Right lobe of liver (tissue), 6 donors: ENCODE results near the gene CAMK2B. TPM values are rescaled to one million over a fixed set of nuclear protein-coding genes. Genes with fewer than 3 reads are reported as not detected.

ENCODE experiments used
- ATAC-seq, 4 donors: fragments of 200-7000 bp; cut with Tn5 transposase; one replicate each; pipeline ENCODE4 v1.9.1; 2020; ENCODE audit warnings: mild to moderate bottlenecking in 4 of 4, moderate library complexity in 4 of 4
- DNase-seq, 3 donors: peaks; one replicate each; pipeline ENCODE4 v3.0.0-alpha.2; 2020
- H3K27ac ChIP-seq, 3 donors: fragments of 200-600 bp; one replicate each; pipeline ENCODE4 v1.8.0; 2022
- H3K27me3 ChIP-seq, 2 donors: fragments of 200-600 bp; one replicate each; pipeline ENCODE4 v1.8.0; 2022
- H3K36me3 ChIP-seq, 4 donors: fragments of 200-600 bp; sonication (generic) in 1 of 4; one replicate each; pipeline versions ENCODE4 v1.5.1 to v1.8.0; 2017 to 2022; ENCODE audit warnings: control low read depth in 1 of 4
- H3K4me1 ChIP-seq, 4 donors: fragments of 200-600 bp; sonication (generic) in 1 of 4; one replicate each; pipeline versions ENCODE4 v1.5.1 to v1.8.0; 2017 to 2022; ENCODE audit warnings: control low read depth in 1 of 4
- H3K4me3 ChIP-seq, 3 donors: fragments of 200-600 bp; one replicate each; pipeline ENCODE4 v1.8.0; 2022
- H3K9me3 ChIP-seq, 4 donors: fragments of 200-600 bp; sonication (generic) in 1 of 4; one replicate each; pipeline versions ENCODE4 v1.5.1 to v1.8.0; 2017 to 2022; ENCODE audit warnings: control low read depth in 1 of 4
- CTCF ChIP-seq, 4 donors: fragments of 200-600 bp in 3 of 4; fragments of 450-650 bp in 1 of 4; IDR thresholded peaks; one replicate each; pipeline versions ENCODE4 v1.5.1 to v1.8.0; 2016 to 2022; ENCODE audit warnings: antibody characterized with exemption in 4 of 4, mild to moderate bottlenecking in 2 of 4
- POLR2A ChIP-seq: fragments of 450-650 bp; IDR thresholded peaks from one replicate; pipeline ENCODE4 v1.6.1; 2017; ENCODE audit warnings: antibody characterized with exemption, mild to moderate bottlenecking
- WGBS: methylation state at CpG from one replicate; pipeline ENCODE4 v1.1.6; 2018; ENCODE audit warnings: low coverage, low lambda C conversion rate; ENCODE audit not compliant: insufficient coverage; ENCODE audit errors: missing lambda C conversion rate; 5-methylcytosine and 5-hydroxymethylcytosine counted together
- intact Hi-C, 2 donors: fragments of 100-400 bp; cut with DNase I; formaldehyde crosslinking; loops; one replicate each; pipeline versions ENCODE4 v1.11.2 to v1.14.1; 2022
- total RNA-seq, 6 experiments: library from RNA; depleted of rRNA in 2 of 6; stranded (reverse); fragments of >200 nt in 2 of 6; fragmentation: NEBNext Ultra II Directional in 3 of 6; extraction: Animal tissue kit (Norgen Biotek cat#: 25700) in 3 of 6; gene quantifications; one replicate each; pipeline versions ENCODE4 v1.1.0 to v1.2.4, GENCODE V29; 2016 to 2023
- donor health status: DM: no; HTN: yes; CAD: no.
- donor health status: DM: no; HTN: no; CAD: no.
- donor health status: DM: no; HTN: no; CAD: no.
- donor health status: DM: no; HTN: yes; CAD: no.
- donor health status: DM: no; HTN: yes; CAD: no.

Gene CAMK2B
- total RNA-seq, 6 experiments from 2014 or later: 2.1 to 5.1 (median 3.3) TPM

DNA sequence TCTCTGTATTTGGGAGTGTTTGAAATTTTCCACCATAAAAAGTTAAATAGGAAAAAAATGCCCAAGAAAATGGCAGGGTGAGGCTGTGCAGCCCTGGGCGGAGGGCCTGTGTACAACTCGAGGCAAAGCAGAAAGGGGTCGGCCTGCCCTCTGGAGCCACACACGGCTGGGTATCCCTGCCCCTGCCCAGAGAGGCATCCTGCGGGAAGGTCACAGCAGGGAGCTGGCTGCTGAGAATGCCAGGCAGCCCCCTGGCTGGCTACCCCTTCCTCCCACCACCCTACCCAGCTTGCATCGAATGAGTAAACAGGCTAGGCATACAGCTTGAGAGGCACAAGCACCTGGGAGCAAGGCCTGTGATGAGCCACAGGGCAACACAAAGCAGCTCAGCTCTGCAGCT is 46.1 kb downstream of the CAMK2B start:
- Histone ChIP-seq H3K9me3 (no peaks in the 10 kb centered on the region), H3K27me3 (no peaks in the 10 kb centered on the region), H3K27ac (no peak overlapping the region), H3K4me1 (no peaks in the 10 kb centered on the region), H3K4me3 (no peak overlapping the region), H3K36me3 (no peaks in the 10 kb centered on the region)
- intact Hi-C loops: no loop called here
- DNase-seq (peak; percentile 3 to 32 (median 30)), ATAC-seq (no peak)
- WGBS: 83% methylated on average over 4 of the region's 6 CpGs
- no peak for TF ChIP-seq CTCF (IDR thresholded peaks at IDR 0.05)
- no peak for TF ChIP-seq POLR2A

DNA sequence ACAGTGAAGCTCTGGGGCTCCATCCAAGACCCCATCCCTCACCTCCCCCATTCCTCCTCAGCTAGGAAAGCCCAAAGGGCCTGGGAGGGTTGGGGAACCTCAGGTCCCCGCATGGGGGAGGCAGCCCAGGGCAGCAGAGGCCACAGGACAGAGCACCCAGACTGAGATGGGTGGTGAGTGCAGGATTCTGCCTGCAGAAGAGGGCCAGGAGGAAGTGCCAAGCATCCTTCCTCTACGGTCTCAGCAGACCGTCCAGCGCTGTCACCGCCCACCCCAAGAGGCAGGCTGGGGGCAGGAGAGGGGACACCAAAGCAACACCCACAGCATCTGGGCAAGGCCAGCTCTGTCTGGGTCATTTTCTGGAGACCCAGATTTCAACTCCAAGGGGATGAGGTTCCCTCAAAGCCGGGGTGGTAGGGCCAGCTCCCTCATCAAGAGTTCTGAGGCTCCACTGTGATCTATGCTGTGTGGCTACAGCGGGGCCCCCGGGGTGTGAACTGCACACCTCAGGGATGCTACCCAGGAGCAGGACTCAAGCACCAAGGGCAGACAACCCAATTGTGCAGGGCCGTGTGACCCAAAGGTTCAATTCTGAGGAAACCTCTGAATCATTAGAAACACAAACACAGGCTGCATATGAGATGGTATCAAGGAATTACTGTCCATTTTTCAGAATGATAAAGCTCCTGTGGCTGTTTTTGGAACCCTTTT is 46.8 kb downstream of the CAMK2B start:
- Histone ChIP-seq H3K36me3 (no peaks in the 10 kb centered on the region), H3K4me3 (no peak overlapping the region), H3K9me3 (no peaks in the 10 kb centered on the region), H3K27ac (no peak overlapping the region), H3K4me1 (no peaks in the 10 kb centered on the region), H3K27me3 (no peaks in the 10 kb centered on the region)
- DNase-seq: peak; percentile 9 to 43 (median 27)
- no peak for ATAC-seq
- intact Hi-C loops: no loop called here
- TF ChIP-seq CTCF (IDR thresholded peaks at IDR 0.05) (no peak), POLR2A (no peak)
- 73% methylated on average over 3 of the region's 9 CpGs for WGBS

GRCh38 chr7:44277851-44278250 is 47.5 kb downstream of the CAMK2B start:
- TF ChIP-seq POLR2A (no peak), CTCF (IDR thresholded peaks at IDR 0.05) (no peak)
- ATAC-seq: no peak
- intact Hi-C loops: no loop called here
- Histone ChIP-seq H3K27ac (no peak overlapping the region), H3K4me1 (no peaks in the 10 kb centered on the region), H3K36me3 (no peaks in the 10 kb centered on the region), H3K9me3 (no peaks in the 10 kb centered on the region), H3K4me3 (no peak overlapping the region), H3K27me3 (no peaks in the 10 kb centered on the region)
- peak; percentile 20 to 52 (median 40) for DNase-seq
- WGBS: 50% methylated on average over 2 of the region's 8 CpGs

GRCh38 chr7:44277391-44277790 is 48.0 kb downstream of the CAMK2B start:
- ATAC-seq (no peak), DNase-seq (peak in 2 of 3 donors; percentile 13 to 35)
- WGBS: 94% methylated on average over 7 of the region's 11 CpGs
- intact Hi-C loops: no loop called here
- no peaks in the 10 kb centered on the region for H3K36me3 ChIP-seq
- H3K4me1 ChIP-seq: no peaks in the 10 kb centered on the region
- no peak overlapping the region for H3K4me3 ChIP-seq
- no peak overlapping the region for H3K27ac ChIP-seq
- no peaks in the 10 kb centered on the region for H3K9me3 ChIP-seq
- no peaks in the 10 kb centered on the region for H3K27me3 ChIP-seq
- TF ChIP-seq POLR2A (no peak), CTCF (IDR thresholded peaks at IDR 0.05) (no peak)
